Measurements from ENCODE around the gene KRT23.

DNA sequence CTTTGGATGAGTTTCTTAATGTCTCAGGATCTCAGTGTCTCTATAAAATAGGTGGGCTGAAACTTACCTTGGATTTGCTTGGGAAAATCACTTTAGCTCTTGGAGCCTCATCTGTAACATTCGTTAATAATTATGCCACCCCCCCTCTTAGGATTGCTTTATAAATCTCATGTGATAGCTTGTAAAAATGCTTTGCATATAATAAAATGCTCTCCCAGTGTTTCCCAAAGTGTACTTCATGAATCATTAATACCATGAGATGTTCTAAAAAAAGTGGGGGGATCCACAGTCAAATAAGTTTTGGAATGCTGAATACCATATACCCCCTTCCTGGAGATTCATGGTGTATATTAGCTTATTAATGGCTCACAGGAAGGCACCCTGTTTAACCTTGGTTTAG, 24.1 kb upstream of the KRT23 start:
- TF ChIP-seq, protein P1, sequence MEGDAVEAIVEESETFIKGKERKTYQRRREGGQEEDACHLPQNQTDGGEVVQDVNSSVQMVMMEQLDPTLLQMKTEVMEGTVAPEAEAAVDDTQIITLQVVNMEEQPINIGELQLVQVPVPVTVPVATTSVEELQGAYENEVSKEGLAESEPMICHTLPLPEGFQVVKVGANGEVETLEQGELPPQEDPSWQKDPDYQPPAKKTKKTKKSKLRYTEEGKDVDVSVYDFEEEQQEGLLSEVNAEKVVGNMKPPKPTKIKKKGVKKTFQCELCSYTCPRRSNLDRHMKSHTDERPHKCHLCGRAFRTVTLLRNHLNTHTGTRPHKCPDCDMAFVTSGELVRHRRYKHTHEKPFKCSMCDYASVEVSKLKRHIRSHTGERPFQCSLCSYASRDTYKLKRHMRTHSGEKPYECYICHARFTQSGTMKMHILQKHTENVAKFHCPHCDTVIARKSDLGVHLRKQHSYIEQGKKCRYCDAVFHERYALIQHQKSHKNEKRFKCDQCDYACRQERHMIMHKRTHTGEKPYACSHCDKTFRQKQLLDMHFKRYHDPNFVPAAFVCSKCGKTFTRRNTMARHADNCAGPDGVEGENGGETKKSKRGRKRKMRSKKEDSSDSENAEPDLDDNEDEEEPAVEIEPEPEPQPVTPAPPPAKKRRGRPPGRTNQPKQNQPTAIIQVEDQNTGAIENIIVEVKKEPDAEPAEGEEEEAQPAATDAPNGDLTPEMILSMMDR (IDR thresholded peaks at IDR 0.05; ENCODE audit: insufficient read depth, low read length) = no peak
- no peak for TF ChIP-seq POLR2AphosphoS5 (IDR thresholded peaks at IDR 0.05; ENCODE audit: low read depth)

Data from HL-60 (cell line).